SIG-M5 (cell line): Measurements from ENCODE around the gene DERA.
"Not testable (repeated sequence)": the region's sequence is repeated elsewhere in the genome, so short reads cannot be mapped to it uniquely, and the experiment has no call there.

Source experiments
- DNase-seq: peaks from one replicate; lab custom pipeline; 2025; lab: John Stamatoyannopoulos, UW

Gene DERA

DNA sequence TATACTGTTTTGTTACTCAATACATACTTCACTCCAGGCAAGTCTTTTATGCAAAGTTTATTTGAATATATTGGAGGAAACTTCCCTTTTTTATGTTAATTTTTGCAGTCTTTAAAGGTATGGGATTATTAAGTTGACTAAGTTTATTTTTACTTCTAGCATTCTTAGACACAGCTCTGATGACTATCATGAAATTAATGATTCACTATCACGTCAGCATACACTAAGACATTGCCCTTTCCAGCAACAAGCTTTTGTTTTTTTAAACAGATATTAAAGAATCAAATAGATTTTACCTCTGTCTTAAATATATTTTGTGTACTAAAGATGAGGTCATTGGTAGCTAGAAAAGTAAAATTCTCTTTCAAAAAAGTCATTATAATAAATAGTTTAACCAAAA is 52.1 kb downstream of the DERA start:
- DNase-seq: no peak

DNA sequence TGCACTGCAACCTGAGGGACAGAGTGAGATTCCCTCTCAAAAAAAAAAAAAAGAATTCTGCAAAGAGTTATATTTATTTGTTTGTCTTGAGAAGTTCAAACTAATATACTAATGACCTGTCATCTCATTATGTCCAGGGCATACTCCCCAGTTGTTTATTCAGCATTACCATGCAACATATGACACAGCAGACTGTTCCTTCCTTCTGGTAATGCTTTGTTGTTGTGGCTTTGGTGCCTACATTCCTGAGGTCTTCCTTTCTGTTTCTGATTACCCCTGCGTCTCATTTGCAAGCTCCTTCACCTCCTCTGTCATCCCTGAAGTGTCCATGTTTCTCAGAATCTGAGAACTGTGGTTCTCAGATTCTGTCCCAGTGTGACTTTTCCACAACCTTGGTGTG is 55.3 kb downstream of the DERA start:
- DNase-seq: no peak

DNA sequence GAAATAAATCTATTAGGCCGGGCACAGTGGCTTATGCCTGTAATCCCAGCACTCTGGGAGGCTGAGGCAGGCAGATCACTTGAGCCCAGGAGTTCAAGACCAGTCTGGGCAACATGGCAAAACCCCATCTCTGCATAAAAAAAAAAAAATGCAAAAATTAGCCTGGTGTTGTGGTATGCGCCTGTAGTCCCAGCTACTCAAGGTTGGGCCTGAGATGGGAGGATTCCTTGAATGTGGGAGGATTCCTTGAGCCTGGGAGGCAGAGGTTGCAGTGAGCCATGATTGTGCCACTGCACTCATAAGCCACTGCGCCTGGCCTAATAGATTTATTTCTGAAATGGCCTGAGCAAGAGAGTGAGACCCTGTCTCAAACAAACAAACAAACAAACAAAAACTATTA is 55.9 kb downstream of the DERA start:
- DNase-seq: not testable (repeated sequence)

DNA sequence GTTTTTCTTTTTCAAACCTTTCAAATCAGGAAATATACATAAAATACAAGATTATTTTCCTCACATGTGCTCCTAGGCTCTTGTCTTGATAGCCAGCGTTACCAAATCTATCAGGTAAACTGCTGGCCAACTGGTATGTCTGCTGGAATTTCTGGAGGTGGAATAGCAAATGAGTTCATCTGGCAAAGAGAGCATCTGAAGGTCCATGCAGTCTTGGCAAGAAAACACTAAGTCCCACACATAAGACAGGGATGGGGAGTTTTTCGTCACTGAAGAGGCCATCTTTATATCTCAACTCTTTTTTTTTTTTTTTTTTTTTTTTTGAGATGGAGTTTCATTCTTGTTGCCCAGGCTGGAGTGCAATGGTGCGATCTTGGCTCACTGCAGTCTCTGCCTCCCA is 60.1 kb downstream of the DERA start:
- DNase-seq: no peak

DNA sequence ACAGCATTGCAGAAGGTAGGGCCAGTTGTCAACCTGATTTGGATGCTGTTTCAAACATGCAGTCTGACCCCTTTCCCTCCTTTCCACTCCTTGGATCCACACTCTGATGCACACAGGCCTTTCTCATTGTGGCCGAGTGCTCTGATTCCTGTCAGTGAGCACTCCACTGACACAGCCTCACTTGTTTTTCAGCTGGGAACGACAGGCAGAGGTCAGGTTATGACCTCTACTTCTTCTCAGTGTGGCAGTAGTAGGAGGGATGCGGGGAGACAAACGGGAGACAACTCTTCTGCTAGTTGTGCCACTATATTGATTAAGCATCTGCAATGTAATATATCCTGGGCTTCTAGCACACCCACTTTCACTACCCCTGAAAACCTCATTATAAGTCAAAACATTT is 61.8 kb downstream of the DERA start:
- no peak for DNase-seq

DNA sequence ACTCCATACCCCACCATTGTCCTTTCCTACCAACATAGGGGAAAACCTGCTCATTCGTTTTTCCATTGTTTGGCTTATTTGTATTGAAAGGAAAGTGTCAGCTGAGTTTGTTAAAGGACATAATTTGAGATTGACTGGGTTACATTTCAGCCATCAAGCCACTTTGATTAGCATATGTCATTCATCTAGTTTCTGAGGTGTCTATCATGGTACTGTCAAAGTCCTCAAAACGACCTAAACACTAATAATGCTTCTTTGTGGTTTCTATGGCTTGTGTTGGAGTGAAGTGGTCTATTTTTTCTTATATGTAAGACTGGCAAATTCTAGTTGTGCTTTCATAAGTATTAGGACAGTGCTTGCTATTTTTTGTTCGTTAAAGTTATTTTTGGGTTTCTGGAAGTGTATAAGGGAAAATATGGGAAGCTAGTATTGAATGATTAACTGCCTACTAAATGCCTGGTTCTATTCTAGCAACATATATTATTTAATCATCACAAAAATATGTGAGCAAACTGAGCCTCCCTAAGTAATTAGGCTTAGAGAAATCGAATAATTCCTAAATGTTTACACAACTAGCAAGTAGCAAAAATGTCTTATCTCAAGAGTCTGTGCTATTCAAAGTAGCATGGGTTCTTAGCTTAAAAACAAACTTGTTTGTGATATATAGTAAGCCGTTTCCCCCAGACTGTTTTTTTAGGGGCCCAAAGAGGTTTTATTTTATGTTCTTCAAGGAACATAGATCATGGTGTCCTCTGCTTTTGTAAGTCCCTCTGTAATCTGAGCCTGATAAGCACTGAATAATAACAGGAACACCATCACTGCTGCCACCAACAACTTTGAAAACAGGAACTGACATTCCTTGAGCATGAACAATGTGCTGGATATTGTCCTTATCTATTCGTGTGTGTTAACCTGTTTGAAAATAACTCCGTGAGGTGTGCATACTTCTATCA is 67.1 kb downstream of the DERA start:
- DNase-seq: no peak

DNA sequence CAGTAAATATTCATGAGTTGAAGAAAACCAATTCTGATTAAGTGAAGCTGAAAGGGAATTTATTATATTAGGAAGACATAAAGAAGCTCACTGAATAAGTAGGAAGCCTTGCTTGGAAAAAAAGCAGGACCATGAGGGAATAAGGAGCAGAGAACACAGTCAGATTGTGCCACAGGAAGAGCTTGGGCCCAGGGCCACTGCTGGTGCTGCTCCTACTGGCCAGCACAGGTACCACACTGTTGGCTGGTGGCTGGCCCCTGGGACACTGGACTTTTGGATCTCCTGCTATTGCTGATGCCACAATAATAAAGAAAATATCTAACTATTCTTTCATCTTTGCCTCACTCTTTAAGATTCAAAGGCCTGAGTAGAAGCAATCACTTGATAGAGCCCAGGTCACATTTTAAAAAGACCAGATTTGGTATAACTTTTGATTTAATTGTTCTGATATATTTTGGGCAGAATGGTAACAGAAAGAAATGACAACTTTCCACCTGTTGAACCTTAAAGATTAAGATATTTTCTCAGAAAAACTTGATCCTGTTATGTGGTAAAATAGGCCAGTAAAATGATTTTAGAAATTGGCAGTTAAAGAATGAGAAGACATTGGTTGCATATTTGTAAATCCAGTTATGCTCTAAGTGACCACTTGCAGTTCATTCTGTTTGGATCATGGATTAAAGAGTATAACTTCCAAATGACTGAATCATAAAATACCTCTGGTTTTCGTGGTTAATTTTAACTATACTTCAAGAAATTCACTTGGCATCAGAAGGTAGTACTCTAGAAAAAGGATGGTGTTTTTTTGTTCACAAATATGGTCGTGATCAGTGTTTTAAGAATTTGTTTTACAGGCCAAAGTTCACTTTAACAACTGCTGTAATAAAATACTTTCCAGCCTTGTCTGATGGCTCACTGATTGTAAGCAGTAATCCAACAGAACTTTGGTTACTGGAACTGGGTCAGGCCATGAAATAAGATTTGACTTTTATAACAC is 68.3 kb downstream of the DERA start:
- DNase-seq: no peak

DNA sequence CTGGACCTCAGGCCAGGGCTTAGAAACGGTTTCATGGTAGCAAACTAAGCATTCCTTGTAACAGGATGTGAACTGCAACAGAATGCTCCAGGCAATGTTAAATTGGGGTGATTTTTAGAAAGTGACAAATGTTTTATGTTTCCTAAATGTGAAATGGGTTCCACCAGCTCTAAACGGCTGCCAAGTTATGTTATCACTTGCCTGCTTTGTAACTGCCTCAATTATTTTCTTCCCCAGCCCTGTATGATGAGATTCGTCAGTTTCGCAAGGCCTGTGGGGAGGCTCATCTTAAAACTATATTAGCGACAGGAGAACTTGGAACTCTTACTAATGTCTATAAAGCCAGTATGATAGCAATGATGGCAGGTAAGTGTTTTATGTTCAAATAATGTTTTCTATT is 70.9 kb downstream of the DERA start:
- no peak for DNase-seq

DNA sequence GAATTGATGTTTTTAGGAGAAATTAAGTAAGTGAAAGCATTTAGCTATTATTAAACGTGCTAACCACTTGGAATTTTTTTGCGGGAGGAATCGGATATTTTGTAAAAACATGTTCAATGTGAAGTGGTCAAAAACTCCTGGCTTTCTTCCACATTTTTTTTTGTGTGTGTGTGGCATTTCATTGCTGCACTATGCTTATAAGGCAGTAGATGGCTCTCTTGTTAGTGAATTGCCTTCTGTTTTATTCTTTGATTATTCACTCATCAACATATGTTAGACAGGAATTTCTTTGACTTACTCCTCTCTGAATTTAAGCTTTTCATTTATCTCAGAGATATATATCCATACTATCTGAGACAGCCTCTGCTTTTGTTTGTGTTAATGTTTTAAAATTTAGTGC is 71.3 kb downstream of the DERA start:
- no peak for DNase-seq

DNA sequence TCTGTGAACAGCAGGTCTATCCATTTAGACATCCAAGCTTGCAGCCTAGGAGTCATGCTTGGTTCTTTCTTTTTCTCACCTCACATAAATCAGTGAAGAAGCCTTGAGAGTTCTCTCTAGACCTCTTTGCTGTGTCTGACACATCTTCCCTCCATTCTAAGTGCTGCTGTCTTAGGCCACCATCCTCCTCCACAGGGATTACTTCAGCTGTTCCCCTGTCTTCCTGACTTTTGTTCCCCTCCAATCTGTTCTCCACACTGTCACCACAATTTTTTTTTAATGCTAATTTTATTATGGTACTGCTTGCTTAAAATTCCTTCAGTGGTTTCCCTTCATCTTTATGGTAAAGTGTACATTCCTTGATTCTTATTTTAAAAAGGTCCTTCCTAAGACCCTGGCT is 71.8 kb downstream of the DERA start:
- DNase-seq: no peak

DNA sequence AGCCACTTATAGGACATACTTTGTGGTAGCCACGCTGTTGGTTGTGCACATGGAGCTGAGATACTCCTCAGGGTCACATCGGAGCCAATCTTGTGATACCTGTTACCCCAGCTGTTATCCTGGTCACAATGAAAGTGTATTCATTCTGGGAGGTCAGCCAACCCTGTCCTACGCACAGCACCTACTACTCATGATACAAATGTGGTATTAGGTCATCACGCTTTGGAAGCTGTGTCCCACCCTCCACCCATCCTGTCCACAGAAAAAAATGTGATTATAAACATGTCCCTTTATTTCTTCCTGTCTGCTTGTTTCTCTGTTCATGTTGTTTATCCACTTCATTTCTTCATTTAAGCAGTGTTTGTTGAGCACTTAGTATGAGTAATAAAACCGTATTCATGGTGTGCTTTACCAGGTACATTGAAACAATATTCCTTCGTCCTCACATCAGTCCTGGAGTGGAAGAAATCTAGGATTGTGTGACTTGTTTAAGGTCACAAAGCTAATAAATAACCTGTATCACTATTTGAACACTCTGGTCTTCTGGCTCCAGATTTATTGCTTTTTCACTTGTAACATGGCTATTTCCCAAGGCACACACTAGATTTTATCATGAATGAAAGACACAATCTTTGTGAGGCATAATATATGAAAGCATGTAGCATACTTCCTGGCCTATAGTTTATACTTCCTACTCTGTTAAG is 73.1 kb downstream of the DERA start:
- no peak for DNase-seq

DNA sequence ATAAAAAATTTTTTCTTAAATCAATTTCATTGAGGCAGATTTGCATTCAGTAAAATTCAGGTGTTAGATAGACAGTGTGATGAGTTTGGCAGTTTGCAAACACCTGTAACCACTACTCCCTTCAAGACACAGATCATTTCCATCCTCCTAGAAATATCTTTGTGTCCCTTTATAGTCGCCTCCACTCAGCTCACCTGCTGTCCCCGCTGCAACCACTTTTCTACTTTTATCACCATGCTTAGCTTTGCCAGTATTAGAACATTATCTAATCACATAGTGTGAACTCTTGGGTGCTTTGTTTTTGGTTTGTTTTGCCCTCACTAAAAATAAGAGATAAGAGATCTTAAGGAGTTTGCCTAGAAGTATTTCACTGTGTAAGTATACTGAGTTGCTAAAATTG is 73.8 kb downstream of the DERA start:
- DNase-seq: no peak

DNA sequence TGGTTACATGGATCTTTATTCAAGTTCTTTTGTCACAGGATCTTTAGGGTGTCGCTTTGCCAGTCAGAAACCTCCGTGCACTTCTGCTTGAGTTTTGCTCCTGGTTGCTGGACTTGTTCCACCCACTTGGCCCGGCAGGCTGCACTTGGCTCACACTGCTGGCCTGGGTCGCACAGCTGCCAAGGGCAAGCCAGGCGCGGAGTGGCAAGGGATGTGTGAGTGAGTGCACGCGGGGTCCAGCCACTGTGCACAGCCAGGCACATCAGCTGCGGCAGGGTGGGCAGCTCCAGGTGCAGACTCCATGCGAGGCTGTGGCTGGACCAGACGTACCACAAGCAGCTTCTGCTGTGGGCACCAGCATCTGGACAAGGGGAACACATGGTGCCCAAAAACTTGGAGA is 76.6 kb downstream of the DERA start:
- DNase-seq: no peak

DNA sequence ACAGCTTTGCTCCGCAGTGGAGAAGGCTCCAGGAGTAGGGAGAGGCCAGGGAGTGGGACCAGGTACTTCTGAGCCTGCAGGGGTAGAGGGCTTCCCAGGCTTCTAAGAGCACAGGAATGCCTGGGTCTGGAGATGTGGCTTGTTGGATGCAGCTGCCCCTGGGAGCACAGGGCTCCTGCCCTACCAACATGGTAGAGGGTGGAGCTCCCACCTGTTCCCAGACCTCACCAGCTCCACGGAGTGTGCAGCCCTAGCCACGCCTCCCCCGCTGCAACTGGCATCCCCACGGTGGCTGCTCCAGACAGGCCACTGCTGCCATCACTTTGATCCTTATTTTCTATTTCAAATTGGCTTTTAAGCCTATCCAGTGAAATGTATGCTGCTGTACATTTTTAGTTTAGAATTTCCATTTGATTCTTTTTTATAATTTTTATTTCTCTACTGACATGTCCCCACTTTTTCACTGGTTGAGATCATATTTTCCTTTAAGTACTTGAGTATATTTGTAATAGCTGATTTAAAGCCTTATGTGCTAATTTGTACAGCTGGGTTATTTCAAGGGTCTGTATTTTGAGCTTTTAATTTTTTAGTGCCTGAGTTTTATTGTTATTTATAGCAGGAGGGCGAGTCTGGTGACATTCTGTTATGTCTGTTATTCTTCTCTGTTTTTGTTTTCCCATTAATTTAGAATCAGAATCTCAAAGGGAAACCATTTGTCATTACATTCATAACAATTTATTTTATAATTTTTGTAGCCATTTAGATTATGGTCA is 78.0 kb downstream of the DERA start:
- no peak for DNase-seq

DNA sequence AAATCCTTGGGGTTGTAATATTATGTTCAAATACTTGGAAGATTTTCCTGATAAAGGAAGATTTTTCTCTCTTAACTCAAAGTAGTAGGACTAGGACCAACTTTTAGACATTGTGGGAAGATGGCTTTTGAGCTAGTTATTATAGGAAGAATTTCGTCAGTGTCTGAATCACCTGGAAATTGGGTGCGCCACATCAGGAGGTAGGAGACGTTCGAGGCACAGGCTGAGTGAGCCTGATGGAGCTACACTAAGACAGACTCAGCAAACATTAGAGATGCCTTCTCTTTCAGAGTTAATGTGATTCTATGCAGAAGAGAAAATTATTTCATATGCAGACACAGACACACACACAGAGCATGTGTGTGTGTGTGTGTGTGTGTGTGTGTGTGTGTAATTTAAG is 84.7 kb downstream of the DERA start:
- DNase-seq: no peak

DNA sequence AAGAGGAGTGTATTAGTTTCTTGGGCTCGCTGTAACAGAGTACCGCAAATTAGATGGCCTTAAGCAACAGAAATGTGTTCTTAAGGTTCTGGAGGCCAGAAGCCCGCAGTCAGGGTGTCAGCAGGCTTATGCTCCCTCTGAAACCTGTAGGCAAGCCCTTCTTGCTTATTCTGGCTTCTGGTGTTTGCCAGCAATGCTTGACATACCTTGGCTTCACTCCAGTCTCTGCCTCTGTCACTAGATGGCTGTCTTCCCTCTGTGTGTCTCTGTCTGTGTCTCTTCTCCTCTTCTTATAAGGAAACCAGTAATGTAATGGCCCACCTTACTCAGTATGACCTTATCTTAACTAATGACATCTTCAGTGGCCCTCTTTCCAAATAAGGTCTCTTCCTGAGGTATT is 85.1 kb downstream of the DERA start:
- DNase-seq: no peak

DNA sequence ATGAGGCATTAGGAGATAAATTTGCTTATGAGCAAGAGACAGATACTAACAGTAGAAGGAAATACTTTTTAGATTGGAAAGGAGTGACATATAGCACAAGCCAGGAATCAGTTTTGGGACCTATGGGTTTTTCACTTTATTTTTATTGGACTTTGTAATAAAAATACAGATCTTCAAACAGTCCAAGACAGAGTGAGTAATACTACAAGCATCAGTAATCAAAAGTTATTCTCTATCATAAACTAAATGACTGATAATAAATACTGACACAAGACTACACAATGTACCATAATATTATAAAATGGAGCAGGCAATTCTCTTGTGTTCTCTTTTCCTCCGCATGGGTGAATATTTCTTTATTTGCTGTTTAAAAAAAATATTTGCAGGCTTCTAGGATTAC is 85.8 kb downstream of the DERA start:
- DNase-seq: no peak

DNA sequence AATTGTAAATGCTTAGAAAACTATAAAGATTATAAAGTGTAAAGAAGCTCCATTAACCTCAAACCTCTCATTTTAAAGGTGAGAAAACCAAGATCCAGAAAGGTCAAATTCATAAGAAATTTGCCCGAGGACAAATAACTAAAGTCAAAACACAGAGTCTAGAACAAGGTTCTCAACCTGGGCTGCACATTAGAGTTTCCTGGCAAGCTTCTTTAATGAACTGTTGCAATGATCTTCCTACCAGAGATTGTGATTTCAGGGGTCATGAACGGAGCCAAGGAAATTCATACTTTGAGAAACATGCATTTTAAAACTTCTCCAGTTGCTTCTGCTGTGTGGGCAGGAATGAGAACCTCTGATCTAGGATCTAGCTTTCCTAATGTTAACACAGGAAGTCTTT is 86.8 kb downstream of the DERA start:
- no peak for DNase-seq

DNA sequence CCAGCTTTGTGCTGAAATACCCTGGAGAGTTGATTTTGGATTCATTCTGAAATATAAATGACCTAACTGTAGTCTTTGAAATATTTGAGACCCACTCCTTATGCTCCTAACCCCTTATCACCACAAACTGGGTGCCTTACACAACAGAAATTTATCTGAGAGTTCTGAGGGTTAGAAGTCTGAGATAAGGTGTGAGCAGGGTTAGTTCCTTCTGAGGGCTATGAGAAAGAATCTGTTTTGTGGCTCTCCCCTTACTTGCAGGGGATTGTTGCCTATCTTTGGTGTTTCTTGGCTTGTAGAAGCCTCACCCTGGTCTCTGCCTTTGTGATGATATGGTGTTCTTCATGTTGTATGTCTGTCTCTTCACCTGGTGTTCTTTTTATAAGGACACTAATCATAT is 91.7 kb downstream of the DERA start:
- no peak for DNase-seq

DNA sequence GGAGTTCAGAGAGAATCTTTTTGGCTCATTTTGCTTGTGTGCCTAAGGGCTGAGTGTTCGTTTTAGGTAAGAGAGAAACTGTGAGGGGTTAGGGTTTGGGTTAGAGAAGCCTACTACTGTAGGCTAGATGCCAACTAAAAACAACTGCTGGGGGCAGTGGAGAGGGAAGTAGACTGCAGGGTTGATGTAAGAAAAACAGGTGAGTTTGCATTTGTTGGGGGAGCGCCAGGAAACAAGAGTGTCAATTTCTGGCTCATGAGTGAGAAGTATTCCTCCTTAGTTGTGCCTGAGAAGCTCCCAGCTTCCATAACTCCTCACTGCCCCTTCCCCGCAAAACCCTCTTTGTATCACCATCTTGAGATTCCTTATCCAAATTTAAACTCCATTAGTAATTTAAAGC is 92.3 kb downstream of the DERA start:
- no peak for DNase-seq

DNA sequence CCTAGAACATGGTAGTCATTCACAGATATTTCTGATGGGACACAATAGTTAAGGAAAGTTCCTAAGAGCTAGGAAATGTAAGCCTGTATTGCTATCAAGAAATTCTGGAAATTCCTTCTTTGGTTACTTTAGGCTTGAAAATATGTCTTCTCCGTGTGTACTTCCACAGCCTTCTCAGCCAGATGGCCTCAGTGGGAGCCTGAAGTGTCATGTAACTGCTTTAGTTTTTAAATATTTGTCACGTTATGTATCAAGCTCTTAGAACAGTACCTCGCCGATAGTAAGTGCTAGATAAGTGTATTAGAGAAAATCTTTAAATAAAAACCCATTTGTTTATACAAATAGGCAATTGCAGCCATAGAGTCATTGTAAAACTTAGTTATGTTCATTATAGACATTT is 95.6 kb downstream of the DERA start:
- DNase-seq: no peak

DNA sequence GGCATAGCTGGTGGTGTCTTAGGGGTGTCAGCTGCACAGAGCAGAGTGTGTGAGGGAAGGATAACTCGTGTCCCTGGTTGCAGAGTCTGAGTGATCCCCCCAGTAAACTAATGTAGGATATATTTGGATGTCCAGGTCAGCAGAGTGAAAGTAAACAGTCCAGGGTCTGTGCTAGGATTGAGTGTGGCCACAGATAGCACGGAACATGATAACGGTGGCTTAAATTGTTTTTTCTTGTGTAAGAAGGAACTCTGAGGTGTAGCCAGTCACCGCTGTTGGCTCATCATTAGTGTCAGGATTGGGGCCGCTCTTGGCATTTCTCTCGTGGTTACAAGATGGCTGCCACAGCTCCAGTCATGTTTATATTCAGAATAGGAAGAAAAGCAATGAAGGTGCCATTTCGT is 97.3 kb downstream of the DERA start:
- DNase-seq: no peak
